ENCODE measurements around the gene LENG8. TPM values are rescaled to one million over a fixed set of nuclear protein-coding genes. Genes with fewer than 3 reads are reported as not detected.

Gene LENG8
- total and polyA plus RNA-seq, 2 of the 8 experiments (the other 6 are each of a cell fraction or from before 2014, with no cell fraction given) = 62.2 to 108 TPM

- no peak for TF ChIP-seq PHF8 (conservative IDR thresholded peaks at IDR 0.05; ENCODE audit: low read depth, low read length)
- no peak for TF ChIP-seq EP300 (IDR thresholded peaks at IDR 0.05; ENCODE audit: borderline replicate concordance in 1 of 2, low read depth in 2 of 2, low read length in 2 of 2)
- no peak for TF ChIP-seq RFX5 (IDR thresholded peaks at IDR 0.05; ENCODE audit: borderline replicate concordance, low read depth, low read length)
Observed at GRCh38 chr19:54480051-54480450, 31.1 kb downstream of the LENG8 start (continued).

Data from H1 (cell line).